DND-41 (cell line): ENCODE measurements around the gene UST.

Source experiments
- CTCF ChIP-seq: IDR thresholded peaks from 2 replicates; pipeline ENCODE4 v1.5.1; 2012; ENCODE audit warnings: borderline replicate concordance, low read length, moderate library complexity, mild to moderate bottlenecking; ENCODE audit not compliant: poor library complexity, severe bottlenecking; ENCODE audit errors: extremely low read depth
- EZH2 ChIP-seq: IDR thresholded peaks from 3 replicates; pipeline ENCODE4 v1.6.1; 2012; ENCODE audit warnings: borderline replicate concordance, low read depth, mild to moderate bottlenecking, moderate library complexity, low read length, inconsistent platforms; ENCODE audit not compliant: severe bottlenecking

- TF ChIP-seq CTCF = no peak
- TF ChIP-seq EZH2 = no peak
These were observed 254.6 kb downstream of the UST start for GRCh38 chr6:149001422-149001821.
